IMR-90 (cell line): ENCODE data around the gene C2CD4D. TPM values are rescaled to one million over a fixed set of nuclear protein-coding genes. Genes with fewer than 3 reads are reported as not detected.

Experiments
- ATAC-seq: fragments of 200-7000 bp; cut with Tn5 transposase; 2 replicates; pipeline ENCODE4 v1.9.1; 2020; ENCODE audit warnings: low read depth, mild to moderate bottlenecking, moderate library complexity
- BruUV-seq: library from RNA; stranded (reverse); fragments of 400-500 nt; replicated peaks from 2 replicates; lab custom pipeline; 2021; lab: Mats Ljungman, UMichigan
- CTCF ChIA-PET: fragments of 300-600 bp; formaldehyde crosslinking; extraction: SDS; loops from one replicate; lab custom pipeline; 2021; ENCODE audit warnings: antibody characterized with exemption; lab: Yijun Ruan, JAX
- POLR2A ChIA-PET: fragments of 300-600 bp; sonication (Branson Sonifier 250); formaldehyde crosslinking; loops from one replicate; lab custom pipeline; 2022; ENCODE audit warnings: antibody characterized with exemption; ENCODE audit not compliant: unreplicated experiment; lab: Charles Lee
- DNase-seq: peaks from one replicate; pipeline ENCODE4 v3.0.0; 2013
- H2AFZ ChIP-seq: replicated peaks from 2 replicates; pipeline ENCODE3; 2013; ENCODE audit warnings: low read length, mild to moderate bottlenecking; ENCODE audit not compliant: poor library complexity
- H2AK5ac ChIP-seq: 2 replicates; pipeline ENCODE4 v1.6.1; 2013; ENCODE audit warnings: low read depth, low read length, inconsistent platforms
- H2AK9ac ChIP-seq: replicated peaks from 2 replicates; pipeline ENCODE3; 2013; ENCODE audit warnings: mild to moderate bottlenecking, low read depth, low read length, moderate library complexity; ENCODE audit not compliant: poor library complexity
- H2BK120ac ChIP-seq: 2 replicates; pipeline ENCODE4 v1.6.1; 2013; ENCODE audit warnings: low read depth, low read length, inconsistent platforms
- H2BK15ac ChIP-seq: 3 replicates; pipeline ENCODE4 v1.6.1; 2013; ENCODE audit warnings: low read depth, low read length, inconsistent platforms
- H2BK20ac ChIP-seq: 2 replicates; pipeline ENCODE4 v1.6.1; 2013; ENCODE audit warnings: low read depth, mild to moderate bottlenecking, inconsistent platforms, low read length, moderate library complexity
- H2BK5ac ChIP-seq: 2 replicates; pipeline ENCODE4 v1.6.1; 2013; ENCODE audit warnings: mild to moderate bottlenecking, low read depth, low read length, inconsistent platforms; ENCODE audit not compliant: poor library complexity, severe bottlenecking
- H3K14ac ChIP-seq: replicated peaks from 2 replicates; pipeline ENCODE4 v1.6.1; 2013; ENCODE audit warnings: low read depth, low read length, inconsistent platforms
- H3K18ac ChIP-seq: 2 replicates; pipeline ENCODE4 v1.6.1; 2013; ENCODE audit warnings: low read depth, low read length, control low read depth
- H3K23ac ChIP-seq: 2 replicates; pipeline ENCODE4 v1.6.1; 2013; ENCODE audit warnings: low read depth, low read length, inconsistent platforms
- H3K27ac ChIP-seq: 2 replicates; pipeline ENCODE4 v1.5.1; 2013; ENCODE audit warnings: mild to moderate bottlenecking, control low read depth, low read length; ENCODE audit not compliant: insufficient read depth
- H3K27me3 ChIP-seq: 2 replicates; pipeline ENCODE4 v1.6.1; 2013; ENCODE audit warnings: low read length; ENCODE audit not compliant: control insufficient read depth, insufficient read depth
- H3K36me3 ChIP-seq: 2 replicates; pipeline ENCODE4 v1.6.1; 2013; ENCODE audit warnings: low read length, mixed read lengths; ENCODE audit not compliant: control insufficient read depth, insufficient read depth
- H3K4ac ChIP-seq: 2 replicates; pipeline ENCODE4 v1.6.1; 2013; ENCODE audit warnings: low read depth, low read length, inconsistent platforms
- H3K4me1 ChIP-seq: 2 replicates; pipeline ENCODE4 v1.6.1; 2013; ENCODE audit warnings: low read length, mixed read lengths; ENCODE audit not compliant: control insufficient read depth, insufficient read depth
- H3K4me2 ChIP-seq: 2 replicates; pipeline ENCODE4 v1.6.1; 2013; ENCODE audit warnings: low read depth, mild to moderate bottlenecking, control low read depth, low read length, moderate library complexity
- H3K4me3 ChIP-seq: 2 replicates; pipeline ENCODE4 v1.5.1; 2013; ENCODE audit warnings: low read depth, mild to moderate bottlenecking, control low read depth, low read length, moderate library complexity; ENCODE audit not compliant: insufficient read depth
- H3K56ac ChIP-seq: 2 replicates; pipeline ENCODE4 v1.6.1; 2013; ENCODE audit warnings: low read length, inconsistent platforms; ENCODE audit not compliant: insufficient read depth; ENCODE audit errors: extremely low read depth
- H3K79me1 ChIP-seq, 2 experiments: 2 replicates each; pipeline ENCODE4 v1.6.1; 2013; ENCODE audit warnings: low read length in 2 of 2, inconsistent platforms in 1 of 2, low read depth in 1 of 2
- H3K9ac ChIP-seq: 2 replicates; pipeline ENCODE4 v1.6.1; 2013; ENCODE audit warnings: low read depth, low read length, control low read depth
- H3K9me1 ChIP-seq: 2 replicates; pipeline ENCODE4 v1.6.1; 2013; ENCODE audit warnings: low read length, inconsistent platforms; ENCODE audit not compliant: insufficient read depth
- H3K9me3 ChIP-seq: 2 replicates; pipeline ENCODE4 v1.6.1; 2013; ENCODE audit warnings: low read length; ENCODE audit not compliant: control insufficient read depth, insufficient read depth
- H4K20me1 ChIP-seq: 2 replicates; pipeline ENCODE4 v1.6.1; 2013; ENCODE audit warnings: low read length, inconsistent platforms; ENCODE audit not compliant: insufficient read depth
- H4K5ac ChIP-seq: 2 replicates; pipeline ENCODE4 v1.6.1; 2013; ENCODE audit warnings: mild to moderate bottlenecking, low read depth, low read length, control low read depth
- H4K8ac ChIP-seq, 2 experiments: 2 replicates each; pipeline ENCODE4 v1.6.1; 2013; ENCODE audit warnings: low read depth in 2 of 2, low read length in 2 of 2, control low read depth in 1 of 2, inconsistent platforms in 1 of 2
- H4K91ac ChIP-seq: 2 replicates; pipeline ENCODE4 v1.6.1; 2013; ENCODE audit warnings: low read depth, low read length, inconsistent platforms; ENCODE audit not compliant: insufficient read depth
- CEBPB ChIP-seq: IDR thresholded peaks from 2 replicates; pipeline ENCODE4 v1.6.1; 2012; ENCODE audit warnings: low read depth, low read length, improper control_type of control experiment
- MAZ ChIP-seq: IDR thresholded peaks from 2 replicates; pipeline ENCODE4 v1.6.1; 2012; ENCODE audit warnings: low read depth, mild to moderate bottlenecking, low read length, improper control_type of control experiment, moderate library complexity, borderline replicate concordance
- MXI1 ChIP-seq: IDR thresholded peaks from 2 replicates; pipeline ENCODE4 v1.6.1; 2012; ENCODE audit warnings: low read depth, mild to moderate bottlenecking, low read length, moderate library complexity, borderline replicate concordance
- POLR2A ChIP-seq: IDR thresholded peaks from 2 replicates; pipeline ENCODE4 v1.6.1; 2012; ENCODE audit warnings: mild to moderate bottlenecking, low read depth, low read length
- RAD21 ChIP-seq: IDR thresholded peaks from 2 replicates; pipeline ENCODE4 v1.6.1; 2012; ENCODE audit warnings: low read length, improper control_type of control experiment
- RCOR1 ChIP-seq: IDR thresholded peaks from 2 replicates; pipeline ENCODE4 v1.6.1; 2012; ENCODE audit warnings: mild to moderate bottlenecking, low read length, improper control_type of control experiment; ENCODE audit not compliant: insufficient replicate concordance
- RFX5 ChIP-seq: IDR thresholded peaks from 2 replicates; pipeline ENCODE4 v1.8.0; 2012; ENCODE audit warnings: low read depth, mild to moderate bottlenecking, low read length, moderate library complexity
- WGBS, 2 experiments: methylation state at CpG; one replicate each; pipeline versions ENCODE4 v1.1.5 to v1.1.7; 2013; ENCODE audit warnings: missing lambda C conversion rate in 2 of 2; ENCODE audit not compliant: insufficient read length in 1 of 2; ENCODE audit errors: extremely low coverage in 2 of 2; 5-methylcytosine and 5-hydroxymethylcytosine counted together
- dilution Hi-C: fragments of 300-500 bp; cut with HindIII; formaldehyde crosslinking; loops from one replicate; pipeline ENCODE4 v1.14.3; 2018; ENCODE audit warnings: low sequenced_read_pairs; ENCODE audit not compliant: unreplicated experiment
- in situ Hi-C: fragments of 300-500 bp; cut with MboI; formaldehyde crosslinking; loops from 3 replicates; pipeline ENCODE4 v1.14.3; 2019; ENCODE audit warnings: low sequenced_read_pairs, inconsistent platforms, mixed read lengths
- intact Hi-C: fragments of 100-400 bp; cut with micrococcal nuclease; formaldehyde crosslinking; loops from 2 replicates; pipeline ENCODE4 v1.10.0; 2022
- polyA plus RNA-seq, 3 experiments: library from polyadenylated mRNA; depleted of rRNA; stranded (reverse); fragments of >200 nt; gene quantifications; 2 replicates each; pipeline ENCODE4 v1.2.3, GENCODE V29; 2012; ENCODE audit warnings: low replicate concordance in 1 of 3
- total RNA-seq: library from RNA; depleted of rRNA; stranded (reverse); fragments of >200 nt; gene quantifications from 2 replicates; pipeline ENCODE4 v1.2.3, GENCODE V29; 2012
- TF ChIP-seq, protein P1 (sequence below): conservative IDR thresholded peaks from 2 replicates; pipeline ENCODE4 v1.5.1; 2012; ENCODE audit warnings: mild to moderate bottlenecking, low read depth, low read length, improper control_type of control experiment

Gene C2CD4D
- total and polyA plus RNA-seq, 2 of the 4 experiments (the other 2 are of a cell fraction) = not detected

DNA sequence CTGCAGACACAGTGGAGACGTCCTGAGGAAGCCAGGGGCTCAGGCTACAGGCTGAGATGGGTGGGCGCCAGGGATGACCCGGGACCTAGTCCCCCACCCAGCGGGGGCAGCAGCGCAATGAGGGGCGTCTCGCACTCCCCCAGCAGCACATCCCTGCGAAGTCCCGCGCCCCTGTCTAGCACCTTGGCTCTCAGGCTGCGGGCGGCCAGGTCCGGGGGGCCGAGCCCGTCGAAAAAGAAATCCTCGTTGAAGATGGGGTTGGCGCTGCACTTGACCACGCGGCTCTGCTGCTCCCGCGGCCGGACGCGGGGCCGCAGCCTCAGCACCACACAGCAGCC lies 1.8 kb downstream of the C2CD4D start:
- ChIA-PET CTCF (no interaction called here), POLR2A (no interaction called here)
- H3K9ac ChIP-seq = no peak overlapping the region
- in situ Hi-C loops (no loop called here), intact Hi-C loops (loop anchor here (5.0 to 10.0 kb wide), 2 partner anchors 76 to 293 kb away; partner anchors contain the start of genes MRPL9 and TUFT1), dilution Hi-C loops (no loop called here)
- H3K79me1 ChIP-seq = no peaks in the 10 kb centered on the region
- H3K36me3 ChIP-seq = no peaks in the 10 kb centered on the region
- no peak overlapping the region for H3K18ac ChIP-seq
- no peaks in the 10 kb centered on the region for H3K9me1 ChIP-seq
- no peak overlapping the region for H4K91ac ChIP-seq
- H3K14ac ChIP-seq = no peak overlapping the region
- H3K56ac ChIP-seq = no peak overlapping the region
- peak overlapping the region; percentile 55 for H3K4me2 ChIP-seq
- no peak overlapping the region for H4K8ac ChIP-seq
- no peak overlapping the region for H3K27ac ChIP-seq
- no peak for ATAC-seq
- H3K27me3 ChIP-seq = peaks cover 62% of the 10 kb centered on the region
- no peak overlapping the region for H2AK5ac ChIP-seq
- H3K4ac ChIP-seq = no peak overlapping the region
- WGBS, 2 experiments = 4% methylated on average over 17 of the region's 26 CpGs; no CpG with 5 or more reads in 1 of the 2 experiments
- no peak overlapping the region for H2BK15ac ChIP-seq
- TF ChIP-seq, protein P1, sequence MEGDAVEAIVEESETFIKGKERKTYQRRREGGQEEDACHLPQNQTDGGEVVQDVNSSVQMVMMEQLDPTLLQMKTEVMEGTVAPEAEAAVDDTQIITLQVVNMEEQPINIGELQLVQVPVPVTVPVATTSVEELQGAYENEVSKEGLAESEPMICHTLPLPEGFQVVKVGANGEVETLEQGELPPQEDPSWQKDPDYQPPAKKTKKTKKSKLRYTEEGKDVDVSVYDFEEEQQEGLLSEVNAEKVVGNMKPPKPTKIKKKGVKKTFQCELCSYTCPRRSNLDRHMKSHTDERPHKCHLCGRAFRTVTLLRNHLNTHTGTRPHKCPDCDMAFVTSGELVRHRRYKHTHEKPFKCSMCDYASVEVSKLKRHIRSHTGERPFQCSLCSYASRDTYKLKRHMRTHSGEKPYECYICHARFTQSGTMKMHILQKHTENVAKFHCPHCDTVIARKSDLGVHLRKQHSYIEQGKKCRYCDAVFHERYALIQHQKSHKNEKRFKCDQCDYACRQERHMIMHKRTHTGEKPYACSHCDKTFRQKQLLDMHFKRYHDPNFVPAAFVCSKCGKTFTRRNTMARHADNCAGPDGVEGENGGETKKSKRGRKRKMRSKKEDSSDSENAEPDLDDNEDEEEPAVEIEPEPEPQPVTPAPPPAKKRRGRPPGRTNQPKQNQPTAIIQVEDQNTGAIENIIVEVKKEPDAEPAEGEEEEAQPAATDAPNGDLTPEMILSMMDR = no peak
- TF ChIP-seq RFX5 = no peak
- no peak for TF ChIP-seq MXI1
- TF ChIP-seq MAZ = no peak
- no peak for TF ChIP-seq RAD21
- TF ChIP-seq RCOR1 = no peak
- TF ChIP-seq POLR2A = no peak
- TF ChIP-seq CEBPB = no peak
- H2BK20ac ChIP-seq = no peak overlapping the region
- H3K4me3 ChIP-seq = no peak overlapping the region; the same call in 1 of the 2 replicates
- DNase-seq = no peak
- no peak overlapping the region for H3K23ac ChIP-seq
- H3K4me1 ChIP-seq = no peaks in the 10 kb centered on the region; the same call in 1 of the 2 replicates
- no peak overlapping the region for H2BK5ac ChIP-seq
- H3K9me3 ChIP-seq = no peaks in the 10 kb centered on the region
- no peak overlapping the region for H2AK9ac ChIP-seq
- no peak overlapping the region for H4K5ac ChIP-seq
- no peaks in the 10 kb centered on the region for H4K20me1 ChIP-seq
- H2AFZ ChIP-seq = peak overlapping the region; percentile 86
- no peak overlapping the region for H2BK120ac ChIP-seq
- BruUV-seq = no TSS peak
